Hepatocyte (in vitro differentiated cells): Measurements from ENCODE around the gene MAGEA9. TPM values are rescaled to one million over a fixed set of nuclear protein-coding genes. Genes with fewer than 3 reads are reported as not detected.

Experiments used
- DNase-seq: peaks from one replicate; pipeline ENCODE4 v3.0.0-alpha.2; 2016; ENCODE audit warnings: low spot score
- H2AFZ ChIP-seq: fragments of 200-600 bp; sonication (generic); 2 replicates; pipeline ENCODE4 v1.6.0; 2016; ENCODE audit warnings: antibody characterized with exemption, mild to moderate bottlenecking
- H3K27ac ChIP-seq: fragments of 200-600 bp; sonication (generic); 2 replicates; pipeline ENCODE4 v1.5.1; 2016; ENCODE audit warnings: mild to moderate bottlenecking
- H3K27me3 ChIP-seq: fragments of 200-600 bp; sonication (generic); 2 replicates; pipeline ENCODE4 v1.6.1; 2016
- H3K36me3 ChIP-seq: fragments of 200-600 bp; sonication (generic); replicated peaks from 2 replicates; pipeline ENCODE4 v1.5.1; 2016; ENCODE audit warnings: low read depth; ENCODE audit not compliant: insufficient read depth
- H3K4me1 ChIP-seq: fragments of 200-600 bp; sonication (generic); 2 replicates; pipeline ENCODE4 v1.5.1; 2016; ENCODE audit warnings: mild to moderate bottlenecking, moderate library complexity; ENCODE audit not compliant: insufficient read depth
- H3K4me2 ChIP-seq: fragments of 200-600 bp; sonication (generic); 2 replicates; pipeline ENCODE4 v1.6.0; 2016
- H3K4me3 ChIP-seq: fragments of 200-600 bp; sonication (generic); 2 replicates; pipeline ENCODE4 v1.5.1; 2016; ENCODE audit warnings: mild to moderate bottlenecking
- H3K79me2 ChIP-seq: fragments of 200-600 bp; sonication (generic); 2 replicates; pipeline ENCODE4 v1.6.0; 2017; ENCODE audit warnings: mild to moderate bottlenecking
- H3K9me2 ChIP-seq: fragments of 200-600 bp; sonication (generic); replicated peaks from 2 replicates; pipeline ENCODE4 v1.6.0; 2017; ENCODE audit warnings: mild to moderate bottlenecking; ENCODE audit not compliant: insufficient read depth
- H3K9me3 ChIP-seq: fragments of 200-600 bp; sonication (generic); 2 replicates; pipeline ENCODE4 v1.5.1; 2016; ENCODE audit warnings: low read depth, mild to moderate bottlenecking
- H4K20me1 ChIP-seq: fragments of 200-600 bp; sonication (generic); 2 replicates; pipeline ENCODE4 v1.6.0; 2016; ENCODE audit warnings: mild to moderate bottlenecking; ENCODE audit not compliant: insufficient read depth, poor library complexity, severe bottlenecking
- EZH2 ChIP-seq: fragments of 200-600 bp; sonication (generic); IDR thresholded peaks from 2 replicates; pipeline ENCODE4 v1.6.1; 2016; ENCODE audit warnings: antibody characterized with exemption, mild to moderate bottlenecking, borderline replicate concordance
- EZH2phosphoT487 ChIP-seq: fragments of 200-600 bp; sonication (generic); IDR thresholded peaks from one replicate; pipeline ENCODE4 v1.6.1; 2018; ENCODE audit warnings: antibody characterized with exemption, mild to moderate bottlenecking, low read depth, moderate library complexity; ENCODE audit not compliant: unreplicated experiment, severe bottlenecking
- WGBS: methylation state at CpG from one replicate; pipeline ENCODE4 v1.1.6; 2016; ENCODE audit warnings: low lambda C conversion rate; ENCODE audit errors: missing lambda C conversion rate; 5-methylcytosine and 5-hydroxymethylcytosine counted together
- polyA plus RNA-seq: library from polyadenylated mRNA; unstranded; fragments of >200 nt; fragmentation: Nextera tagmentation; extraction: Ambion mirVana; gene quantifications from 2 replicates; pipeline ENCODE4 v1.2.1, GENCODE V29; 2016
- total RNA-seq: library from RNA; depleted of rRNA; stranded (reverse); fragments of >200 nt; gene quantifications from 2 replicates; pipeline ENCODE4 v1.2.3, GENCODE V29; 2014
- TF ChIP-seq, protein P1 (sequence below): fragments of 200-600 bp; sonication (generic); IDR thresholded peaks from 2 replicates; pipeline ENCODE4 v1.5.1; 2016; ENCODE audit warnings: antibody characterized with exemption, mild to moderate bottlenecking; ENCODE audit not compliant: poor library complexity

MAGEA9 gene
- total and polyA plus RNA-seq, 2 experiments from 2014 or later = not detected

DNA sequence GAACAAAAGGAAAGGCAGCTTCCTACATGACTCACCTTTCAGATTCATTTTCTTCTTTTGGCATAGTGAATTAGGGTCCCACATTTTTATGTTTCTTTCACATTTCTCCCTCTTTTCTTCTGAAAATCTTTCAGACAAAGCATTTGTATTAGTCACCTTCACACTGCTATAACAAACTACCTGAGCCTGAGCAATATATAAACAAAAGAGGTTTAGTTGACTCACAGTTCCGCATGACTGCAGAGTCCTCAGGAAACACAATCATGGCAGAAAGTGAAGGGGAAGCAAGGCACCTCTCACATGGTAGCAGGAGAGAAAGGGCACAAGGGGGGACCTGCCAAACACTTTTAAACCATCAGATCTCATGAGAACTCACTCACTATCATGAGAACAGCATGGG is 36.9 kb downstream of the MAGEA9 start:
- H3K36me3 ChIP-seq = no peaks in the 10 kb centered on the region
- no peaks in the 10 kb centered on the region for H3K4me1 ChIP-seq
- 64% methylated on average over 1 of the region's 1 CpG for whole genome bisulfite sequencing
- TF ChIP-seq EZH2phosphoT487 = no peak
- TF ChIP-seq, protein P1, sequence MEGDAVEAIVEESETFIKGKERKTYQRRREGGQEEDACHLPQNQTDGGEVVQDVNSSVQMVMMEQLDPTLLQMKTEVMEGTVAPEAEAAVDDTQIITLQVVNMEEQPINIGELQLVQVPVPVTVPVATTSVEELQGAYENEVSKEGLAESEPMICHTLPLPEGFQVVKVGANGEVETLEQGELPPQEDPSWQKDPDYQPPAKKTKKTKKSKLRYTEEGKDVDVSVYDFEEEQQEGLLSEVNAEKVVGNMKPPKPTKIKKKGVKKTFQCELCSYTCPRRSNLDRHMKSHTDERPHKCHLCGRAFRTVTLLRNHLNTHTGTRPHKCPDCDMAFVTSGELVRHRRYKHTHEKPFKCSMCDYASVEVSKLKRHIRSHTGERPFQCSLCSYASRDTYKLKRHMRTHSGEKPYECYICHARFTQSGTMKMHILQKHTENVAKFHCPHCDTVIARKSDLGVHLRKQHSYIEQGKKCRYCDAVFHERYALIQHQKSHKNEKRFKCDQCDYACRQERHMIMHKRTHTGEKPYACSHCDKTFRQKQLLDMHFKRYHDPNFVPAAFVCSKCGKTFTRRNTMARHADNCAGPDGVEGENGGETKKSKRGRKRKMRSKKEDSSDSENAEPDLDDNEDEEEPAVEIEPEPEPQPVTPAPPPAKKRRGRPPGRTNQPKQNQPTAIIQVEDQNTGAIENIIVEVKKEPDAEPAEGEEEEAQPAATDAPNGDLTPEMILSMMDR = no peak
- TF ChIP-seq EZH2 = no peak
- no peaks in the 10 kb centered on the region for H3K9me3 ChIP-seq
- no peak overlapping the region for H3K27ac ChIP-seq
- no peak for DNase-seq
- H3K27me3 ChIP-seq = no peaks in the 10 kb centered on the region
- H3K79me2 ChIP-seq = no peaks in the 10 kb centered on the region
- H2AFZ ChIP-seq = no peak overlapping the region
- H3K9me2 ChIP-seq = no peaks in the 10 kb centered on the region
- H3K4me3 ChIP-seq = no peak overlapping the region
- H4K20me1 ChIP-seq = no peaks in the 10 kb centered on the region
- H3K4me2 ChIP-seq = no peak overlapping the region

DNA sequence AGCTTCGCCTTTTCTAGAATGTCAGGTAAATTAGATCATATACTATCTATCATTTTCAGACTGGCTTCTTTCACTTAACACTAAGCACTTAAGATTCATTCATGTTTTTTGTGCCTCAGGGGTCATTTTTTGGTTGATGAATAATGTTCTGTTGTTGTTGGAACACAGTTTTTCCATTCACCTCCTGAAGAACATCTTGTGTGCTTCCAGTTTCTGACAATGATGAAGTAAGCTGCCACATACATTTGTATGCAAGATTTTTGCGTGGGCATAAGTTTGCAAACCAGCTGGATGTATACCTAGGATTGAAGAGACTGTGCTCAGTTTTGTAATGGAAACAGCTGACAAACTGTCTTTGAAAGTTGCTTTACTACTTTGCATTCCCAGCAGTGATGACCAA is 37.6 kb downstream of the MAGEA9 start:
- no peak for DNase-seq
- 68% methylated on average over 2 of the region's 2 CpGs for WGBS
- H4K20me1 ChIP-seq = no peaks in the 10 kb centered on the region
- no peak overlapping the region for H2AFZ ChIP-seq
- no peak overlapping the region for H3K4me3 ChIP-seq
- H3K27ac ChIP-seq = no peak overlapping the region
- H3K79me2 ChIP-seq = no peaks in the 10 kb centered on the region
- no peak overlapping the region for H3K4me2 ChIP-seq
- no peaks in the 10 kb centered on the region for H3K9me2 ChIP-seq
- H3K27me3 ChIP-seq = no peaks in the 10 kb centered on the region
- H3K9me3 ChIP-seq = no peaks in the 10 kb centered on the region
- H3K4me1 ChIP-seq = no peaks in the 10 kb centered on the region
- TF ChIP-seq EZH2phosphoT487 (no peak), EZH2 (no peak)
- TF ChIP-seq, protein P1 = no peak
- H3K36me3 ChIP-seq = no peaks in the 10 kb centered on the region

DNA sequence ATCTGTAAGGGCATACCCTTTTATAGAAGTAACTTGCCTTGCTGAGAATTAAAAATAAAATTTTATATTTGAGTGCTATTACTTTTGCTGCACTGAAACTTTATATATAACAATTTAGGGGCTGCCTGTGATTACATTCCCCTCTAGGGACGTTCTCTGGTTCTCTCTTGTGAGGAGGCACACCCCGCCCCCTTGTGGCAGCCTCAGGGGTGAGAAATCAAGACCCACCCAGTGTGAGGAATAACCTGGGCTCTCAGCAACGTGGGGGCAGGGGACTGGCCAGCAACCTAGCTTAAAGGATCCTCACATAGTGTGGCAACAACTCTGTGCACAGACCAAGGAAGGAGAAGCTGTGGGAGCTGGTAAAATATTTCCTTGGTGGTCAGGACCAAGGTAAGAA is 43.7 kb downstream of the MAGEA9 start:
- no peak for DNase-seq
- H3K4me2 ChIP-seq = no peak overlapping the region
- no peaks in the 10 kb centered on the region for H3K4me1 ChIP-seq
- H2AFZ ChIP-seq = no peak overlapping the region
- H3K79me2 ChIP-seq = no peaks in the 10 kb centered on the region
- H3K27ac ChIP-seq = no peak overlapping the region
- H3K9me3 ChIP-seq = no peaks in the 10 kb centered on the region
- H3K36me3 ChIP-seq = no peaks in the 10 kb centered on the region
- H4K20me1 ChIP-seq = no peaks in the 10 kb centered on the region
- no peaks in the 10 kb centered on the region for H3K27me3 ChIP-seq
- 22% methylated on average over 3 of the region's 3 CpGs for whole genome bisulfite sequencing
- H3K9me2 ChIP-seq = no peaks in the 10 kb centered on the region
- TF ChIP-seq, protein P1 = peak; percentile 22
- TF ChIP-seq EZH2 (no peak), EZH2phosphoT487 (no peak)
- no peak overlapping the region for H3K4me3 ChIP-seq

DNA sequence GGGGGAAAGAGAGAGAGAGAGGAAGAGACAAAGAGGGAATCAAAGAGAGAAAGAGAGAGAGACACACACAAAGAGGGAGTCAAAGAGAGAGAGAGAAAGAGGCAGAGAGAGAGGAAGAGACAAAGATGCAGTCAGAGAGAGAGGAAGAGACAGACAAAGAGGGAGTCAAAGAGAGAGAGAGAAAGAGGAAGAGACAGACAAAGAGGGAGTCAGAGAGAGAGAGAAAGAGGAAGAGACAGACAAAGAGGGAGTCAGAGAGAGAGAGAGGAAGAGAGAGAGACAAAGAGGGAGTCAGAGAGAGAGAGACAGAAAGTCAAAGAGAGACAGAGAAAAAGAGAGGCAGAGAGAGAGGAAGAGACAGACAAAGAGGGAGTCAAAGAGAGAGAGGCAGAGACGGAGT is 45.5 kb downstream of the MAGEA9 start:
- Histone ChIP-seq H3K4me3 (no peak overlapping the region), H4K20me1 (no peaks in the 10 kb centered on the region), H3K4me1 (no peaks in the 10 kb centered on the region), H3K4me2 (no peak overlapping the region), H3K9me3 (no peaks in the 10 kb centered on the region), H2AFZ (no peak overlapping the region), H3K27me3 (no peaks in the 10 kb centered on the region), H3K9me2 (no peaks in the 10 kb centered on the region), H3K79me2 (no peaks in the 10 kb centered on the region), H3K27ac (no peak overlapping the region), H3K36me3 (no peaks in the 10 kb centered on the region)
- 100% methylated on average over 1 of the region's 1 CpG for WGBS
- TF ChIP-seq EZH2 (no peak), EZH2phosphoT487 (no peak)
- TF ChIP-seq, protein P1 = no peak
- no peak for DNase-seq
